Natural killer cell (primary cell): ENCODE data around the gene EPS8. TPM values are rescaled to one million over a fixed set of nuclear protein-coding genes. Genes with fewer than 3 reads are reported as not detected.

Experiments
- ATAC-seq, 3 donors: fragments of 150-1000 bp in 2 of 3; fragments of 200-7000 bp in 1 of 3; cut with Tn5 transposase; 1 replicate in 1 of 3; 2 replicates in 2 of 3; pipeline ENCODE4 v1.10.0; 2021; ENCODE audit warnings: mild to moderate bottlenecking in 2 of 3, moderate library complexity in 2 of 3
- DNase-seq, 2 donors: peaks; one replicate each; pipeline versions ENCODE4 v3.0.0 to v3.0.0-alpha.2; 2013 to 2021; ENCODE audit warnings: mixed read lengths in 1 of 2
- H3K27ac ChIP-seq: one replicate; pipeline ENCODE4 v1.5.1; 2013; ENCODE audit warnings: mild to moderate bottlenecking, low read length
- H3K27me3 ChIP-seq: one replicate; pipeline ENCODE4 v1.6.1; 2013; ENCODE audit warnings: low read length; ENCODE audit not compliant: control insufficient read depth, insufficient read depth
- H3K36me3 ChIP-seq: one replicate; pipeline ENCODE4 v1.6.1; 2013; ENCODE audit warnings: low read length; ENCODE audit not compliant: control insufficient read depth, insufficient read depth
- H3K4me1 ChIP-seq: one replicate; pipeline ENCODE4 v1.6.1; 2013; ENCODE audit warnings: low read length; ENCODE audit not compliant: control insufficient read depth, insufficient read depth
- H3K4me3 ChIP-seq: one replicate; pipeline ENCODE4 v1.5.1; 2013; ENCODE audit warnings: low read length
- H3K9me3 ChIP-seq: one replicate; pipeline ENCODE4 v1.6.1; 2013; ENCODE audit warnings: low read length; ENCODE audit not compliant: control insufficient read depth, insufficient read depth
- H3K27ac Mint-ChIP-seq, 2 donors: one replicate each; pipeline ENCODE4 v1.8.0; 2022; ENCODE audit warnings: mild to moderate bottlenecking in 2 of 2, mixed read lengths in 2 of 2, moderate library complexity in 1 of 2
- H3K27me3 Mint-ChIP-seq, 2 donors: one replicate each; pipeline ENCODE4 v1.8.0; 2022; ENCODE audit warnings: low read depth in 2 of 2, mixed read lengths in 2 of 2
- H3K36me3 Mint-ChIP-seq: one replicate; pipeline ENCODE4 v1.8.0; 2022; ENCODE audit warnings: mixed read lengths
- H3K4me1 Mint-ChIP-seq, 2 donors: one replicate each; pipeline ENCODE4 v1.8.0; 2022; ENCODE audit warnings: mixed read lengths in 2 of 2
- H3K4me3 Mint-ChIP-seq: one replicate; pipeline ENCODE4 v1.8.0; 2022; ENCODE audit warnings: mild to moderate bottlenecking, moderate library complexity, mixed read lengths
- H3K9me3 Mint-ChIP-seq, 2 donors: one replicate each; pipeline ENCODE4 v1.8.0; 2022; ENCODE audit warnings: mixed read lengths in 2 of 2
- WGBS: methylation state at CpG from one replicate; pipeline ENCODE4 v1.1.7; 2013; ENCODE audit warnings: missing lambda C conversion rate; ENCODE audit not compliant: insufficient coverage; 5-methylcytosine and 5-hydroxymethylcytosine counted together
- intact Hi-C: fragments of 100-400 bp; cut with micrococcal nuclease; formaldehyde crosslinking; loops from one replicate; pipeline ENCODE4 v1.14.2; 2022
- total RNA-seq, 4 donors: library from RNA; stranded (reverse); fragments of 120-200 nt in 1 of 4; gene quantifications; one replicate each; pipeline versions ENCODE4 v1.2.3 to v1.2.4, GENCODE V29; 2013 to 2022
- TF ChIP-seq, protein P1 (sequence below): fragments of 200-600 bp; IDR thresholded peaks from one replicate; pipeline ENCODE4 v1.8.0; 2022; ENCODE audit warnings: antibody characterized with exemption

The EPS8 gene
- total RNA-seq, 3 donors from 2014 or later (not counting 1 experiment from before 2014, with no cell fraction given) = 1.5 to 2.6 (median 1.5) TPM

DNA sequence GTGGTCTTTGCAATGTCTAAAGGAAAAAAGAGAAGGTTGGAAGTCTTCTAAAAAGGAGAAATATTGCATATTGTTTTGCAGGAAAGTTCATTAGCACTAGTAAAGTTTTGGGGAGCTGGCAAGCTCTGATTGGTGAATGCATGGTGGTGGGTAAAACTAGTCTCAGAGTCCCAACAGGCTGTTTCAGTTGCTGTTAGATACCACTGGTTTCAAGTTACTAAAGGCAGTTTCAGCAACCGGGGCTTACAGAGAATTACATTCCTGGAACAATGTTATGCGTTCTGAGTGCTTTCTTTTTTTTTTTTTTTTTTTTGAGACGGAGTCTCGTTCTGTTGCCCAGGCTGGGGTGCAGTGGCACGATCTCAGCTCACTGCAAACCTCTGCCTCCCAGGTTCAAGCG is 208.2 kb downstream of the EPS8 start:
- no peaks in the 10 kb centered on the region for H3K36me3 ChIP-seq
- H3K9me3 Mint-ChIP-seq = no peaks in the 10 kb centered on the region

DNA sequence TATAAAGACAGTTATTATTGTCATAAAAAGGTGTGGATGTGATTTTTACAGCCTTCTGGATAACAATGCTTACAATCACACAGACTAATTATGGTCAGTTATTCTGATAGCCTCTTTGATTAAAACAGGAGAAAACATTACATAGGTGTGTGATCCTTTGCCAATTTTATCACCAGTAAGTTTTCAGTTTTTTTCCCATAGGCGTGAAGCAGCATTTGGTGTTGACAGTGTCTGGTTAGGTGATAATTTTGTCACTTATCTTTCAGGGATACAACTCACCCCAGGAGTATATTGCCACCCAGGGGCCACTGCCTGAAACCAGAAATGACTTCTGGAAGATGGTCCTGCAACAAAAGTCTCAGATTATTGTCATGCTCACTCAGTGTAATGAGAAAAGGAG is 208.8 kb downstream of the EPS8 start:
- Histone ChIP-seq H3K4me3 (no peak overlapping the region), H3K4me1 (no peaks in the 10 kb centered on the region), H3K36me3 (no peaks in the 10 kb centered on the region), H3K27ac (no peak overlapping the region), H3K9me3 (no peaks in the 10 kb centered on the region), H3K27me3 (no peaks in the 10 kb centered on the region)
- intact Hi-C loops = loop anchor here (10.0 kb wide), 1 partner anchor 306 kb away; no protein-coding TSS in a partner anchor
- H3K27ac Mint-ChIP-seq = no peak overlapping the region
- H3K4me1 Mint-ChIP-seq = no peaks in the 10 kb centered on the region
- H3K9me3 Mint-ChIP-seq = no peaks in the 10 kb centered on the region
- H3K36me3 Mint-ChIP-seq = no peaks in the 10 kb centered on the region
- H3K27me3 Mint-ChIP-seq = peaks cover 2 to 29% of the 10 kb centered on the region in 2 donors
- TF ChIP-seq, protein P1, sequence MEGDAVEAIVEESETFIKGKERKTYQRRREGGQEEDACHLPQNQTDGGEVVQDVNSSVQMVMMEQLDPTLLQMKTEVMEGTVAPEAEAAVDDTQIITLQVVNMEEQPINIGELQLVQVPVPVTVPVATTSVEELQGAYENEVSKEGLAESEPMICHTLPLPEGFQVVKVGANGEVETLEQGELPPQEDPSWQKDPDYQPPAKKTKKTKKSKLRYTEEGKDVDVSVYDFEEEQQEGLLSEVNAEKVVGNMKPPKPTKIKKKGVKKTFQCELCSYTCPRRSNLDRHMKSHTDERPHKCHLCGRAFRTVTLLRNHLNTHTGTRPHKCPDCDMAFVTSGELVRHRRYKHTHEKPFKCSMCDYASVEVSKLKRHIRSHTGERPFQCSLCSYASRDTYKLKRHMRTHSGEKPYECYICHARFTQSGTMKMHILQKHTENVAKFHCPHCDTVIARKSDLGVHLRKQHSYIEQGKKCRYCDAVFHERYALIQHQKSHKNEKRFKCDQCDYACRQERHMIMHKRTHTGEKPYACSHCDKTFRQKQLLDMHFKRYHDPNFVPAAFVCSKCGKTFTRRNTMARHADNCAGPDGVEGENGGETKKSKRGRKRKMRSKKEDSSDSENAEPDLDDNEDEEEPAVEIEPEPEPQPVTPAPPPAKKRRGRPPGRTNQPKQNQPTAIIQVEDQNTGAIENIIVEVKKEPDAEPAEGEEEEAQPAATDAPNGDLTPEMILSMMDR = no peak
- no CpG with 5 or more reads among the region's 1 CpG for WGBS
- ATAC-seq = no peak
- H3K4me3 Mint-ChIP-seq = no peak overlapping the region
- peak in 1 of 2 donors; percentile 56 for DNase-seq

More for the DNA sequence above, 208.2 kb downstream of the EPS8 start:
- intact Hi-C loops = loop anchor here (10.0 kb wide), 1 partner anchor 306 kb away; no protein-coding TSS in a partner anchor
- H3K4me1 Mint-ChIP-seq = no peaks in the 10 kb centered on the region
- Histone ChIP-seq H3K9me3 (no peaks in the 10 kb centered on the region), H3K4me1 (no peaks in the 10 kb centered on the region), H3K4me3 (no peak overlapping the region), H3K27me3 (no peaks in the 10 kb centered on the region), H3K27ac (no peak overlapping the region)
- H3K27me3 Mint-ChIP-seq = peaks cover 2 to 29% of the 10 kb centered on the region in 2 donors
- WGBS = 96% methylated on average over 4 of the region's 6 CpGs
- no peaks in the 10 kb centered on the region for H3K36me3 Mint-ChIP-seq
- TF ChIP-seq, protein P1 = no peak
- ATAC-seq (no peak), DNase-seq (no peak)
- no peak overlapping the region for H3K4me3 Mint-ChIP-seq
- H3K27ac Mint-ChIP-seq = no peak overlapping the region

DNA sequence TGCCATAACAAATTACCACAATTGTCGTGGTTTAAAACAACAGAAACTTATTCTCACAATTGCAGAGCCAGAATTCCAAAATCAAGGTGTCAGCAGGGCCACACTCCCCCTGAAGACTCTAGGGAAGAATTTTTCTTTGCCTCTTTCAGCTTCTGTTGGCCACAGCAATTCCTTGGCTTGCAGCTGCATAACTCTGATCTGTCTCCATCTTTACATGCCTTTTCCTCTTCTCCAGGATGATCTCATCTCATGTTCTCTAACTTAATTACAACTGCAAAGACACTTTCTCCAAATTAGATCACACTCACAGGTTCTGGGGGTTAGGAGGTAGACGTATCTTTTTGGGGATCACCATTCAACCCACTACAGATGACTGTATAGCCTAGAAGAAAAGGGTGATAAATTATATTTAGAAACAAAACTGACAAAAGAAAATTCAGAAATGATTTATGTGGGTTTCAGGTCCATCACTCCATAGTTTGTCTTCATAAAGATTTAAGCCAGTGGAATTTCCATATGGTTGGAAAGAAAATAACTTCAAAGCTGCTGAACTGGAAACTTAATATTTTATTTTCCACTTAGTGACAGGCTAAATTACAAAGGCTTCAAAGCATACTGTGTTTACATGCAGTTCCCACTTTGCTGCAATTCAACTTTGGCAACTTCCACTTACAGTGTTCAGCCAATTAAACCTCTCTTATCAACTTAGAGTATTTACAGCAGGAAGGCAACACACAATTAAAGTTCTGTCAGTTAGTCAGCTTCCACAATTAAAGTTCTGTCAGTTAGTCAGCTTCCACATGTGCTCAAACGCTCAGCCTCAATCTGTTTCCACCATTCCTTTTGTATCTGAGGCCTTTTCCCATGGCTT is 213.3 kb downstream of the EPS8 start:
- no peak overlapping the region for H3K27ac Mint-ChIP-seq
- peaks cover 4% of the 10 kb centered on the region for H3K4me1 ChIP-seq
- H3K27me3 ChIP-seq = no peaks in the 10 kb centered on the region
- peaks cover 2 to 29% of the 10 kb centered on the region in 2 donors for H3K27me3 Mint-ChIP-seq
- H3K27ac ChIP-seq = no peak overlapping the region
- TF ChIP-seq, protein P1 = no peak
- no peaks in the 10 kb centered on the region for H3K9me3 ChIP-seq
- no peak overlapping the region for H3K4me3 ChIP-seq
- 54% methylated on average over 2 of the region's 3 CpGs for WGBS
- no peak for DNase-seq
- no peak overlapping the region for H3K4me3 Mint-ChIP-seq
- intact Hi-C loops = no loop called here
- H3K36me3 Mint-ChIP-seq = no peaks in the 10 kb centered on the region
- no peaks in the 10 kb centered on the region for H3K36me3 ChIP-seq
- ATAC-seq = no peak
- no peaks in the 10 kb centered on the region for H3K9me3 Mint-ChIP-seq
- peaks cover 0 to 7% of the 10 kb centered on the region in 2 donors for H3K4me1 Mint-ChIP-seq
